Measurements from ENCODE around the gene CCDC192.

The CCDC192 gene

GRCh38 chr5:127851964-127852363 lies 148.8 kb downstream of the CCDC192 start:
- no peaks in the 10 kb centered on the region for H3K36me3 ChIP-seq (ENCODE audit: low read length)
- no peak for TF ChIP-seq EZH2phosphoT487 (conservative IDR thresholded peaks at IDR 0.05; ENCODE audit: low read length)
- TF ChIP-seq, protein P1, sequence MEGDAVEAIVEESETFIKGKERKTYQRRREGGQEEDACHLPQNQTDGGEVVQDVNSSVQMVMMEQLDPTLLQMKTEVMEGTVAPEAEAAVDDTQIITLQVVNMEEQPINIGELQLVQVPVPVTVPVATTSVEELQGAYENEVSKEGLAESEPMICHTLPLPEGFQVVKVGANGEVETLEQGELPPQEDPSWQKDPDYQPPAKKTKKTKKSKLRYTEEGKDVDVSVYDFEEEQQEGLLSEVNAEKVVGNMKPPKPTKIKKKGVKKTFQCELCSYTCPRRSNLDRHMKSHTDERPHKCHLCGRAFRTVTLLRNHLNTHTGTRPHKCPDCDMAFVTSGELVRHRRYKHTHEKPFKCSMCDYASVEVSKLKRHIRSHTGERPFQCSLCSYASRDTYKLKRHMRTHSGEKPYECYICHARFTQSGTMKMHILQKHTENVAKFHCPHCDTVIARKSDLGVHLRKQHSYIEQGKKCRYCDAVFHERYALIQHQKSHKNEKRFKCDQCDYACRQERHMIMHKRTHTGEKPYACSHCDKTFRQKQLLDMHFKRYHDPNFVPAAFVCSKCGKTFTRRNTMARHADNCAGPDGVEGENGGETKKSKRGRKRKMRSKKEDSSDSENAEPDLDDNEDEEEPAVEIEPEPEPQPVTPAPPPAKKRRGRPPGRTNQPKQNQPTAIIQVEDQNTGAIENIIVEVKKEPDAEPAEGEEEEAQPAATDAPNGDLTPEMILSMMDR (IDR thresholded peaks at IDR 0.05; ENCODE audit: insufficient read depth, low read length, poor library complexity, severe bottlenecking): no peak
- no peak overlapping the region for H2AFZ ChIP-seq (ENCODE audit: low read depth, low read length, severe bottlenecking)
- H3K27ac ChIP-seq (ENCODE audit: low read depth, low read length): no peak overlapping the region
- H4K20me1 ChIP-seq (ENCODE audit: low read depth, low read length): no peaks in the 10 kb centered on the region
- H3K4me2 ChIP-seq (ENCODE audit: low read depth, low read length, poor library complexity, severe bottlenecking): no peak overlapping the region
- no peaks in the 10 kb centered on the region for H3K9me3 ChIP-seq (ENCODE audit: insufficient read depth, low read length)
- H3K4me3 ChIP-seq (ENCODE audit: insufficient read depth, low read length, poor library complexity, severe bottlenecking): no peak overlapping the region
- H3K79me2 ChIP-seq (ENCODE audit: insufficient read depth, low read length): no peaks in the 10 kb centered on the region
- no peaks in the 10 kb centered on the region for H3F3A ChIP-seq (ENCODE audit: insufficient read depth)
- H3K9ac ChIP-seq (ENCODE audit: low read length): no peak overlapping the region
- H3K27me3 ChIP-seq (ENCODE audit: low read length): no peaks in the 10 kb centered on the region
- no peaks in the 10 kb centered on the region for H3K9me2 ChIP-seq (replicated peaks; ENCODE audit: insufficient read depth, low read length)

DNA sequence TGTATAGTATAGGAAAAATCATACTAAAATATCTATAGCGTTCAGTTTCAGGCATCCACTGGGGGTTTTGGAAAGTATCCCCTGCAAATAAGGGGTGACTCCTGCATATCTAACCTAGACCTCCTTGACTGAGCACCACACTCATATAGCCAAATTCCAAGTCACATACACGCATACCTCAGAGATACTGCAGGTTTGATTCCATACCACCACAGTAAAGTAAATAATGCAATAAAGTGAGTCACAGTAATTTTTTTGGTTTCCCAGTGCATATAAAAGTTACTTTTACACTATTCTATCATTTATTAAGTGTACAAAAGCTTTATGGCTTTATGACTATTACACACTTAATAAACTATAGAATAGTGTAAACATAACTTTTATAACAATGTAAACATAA lies 151.3 kb downstream of the CCDC192 start:
- no peak for TF ChIP-seq EZH2phosphoT487 (conservative IDR thresholded peaks at IDR 0.05; ENCODE audit: low read length)
- TF ChIP-seq, protein P1 (IDR thresholded peaks at IDR 0.05; ENCODE audit: insufficient read depth, low read length, poor library complexity, severe bottlenecking): no peak
- H3K4me3 ChIP-seq (ENCODE audit: insufficient read depth, low read length, poor library complexity, severe bottlenecking): no peak overlapping the region
- H3K36me3 ChIP-seq (ENCODE audit: low read length): no peaks in the 10 kb centered on the region
- no peaks in the 10 kb centered on the region for H3K27me3 ChIP-seq (ENCODE audit: low read length)
- no peak overlapping the region for H3K27ac ChIP-seq (ENCODE audit: low read depth, low read length)
- no peak overlapping the region for H3K9ac ChIP-seq (ENCODE audit: low read length)
- H3F3A ChIP-seq (ENCODE audit: insufficient read depth): no peaks in the 10 kb centered on the region
- H4K20me1 ChIP-seq (ENCODE audit: low read depth, low read length): no peaks in the 10 kb centered on the region
- H3K9me3 ChIP-seq (ENCODE audit: insufficient read depth, low read length): no peaks in the 10 kb centered on the region
- no peaks in the 10 kb centered on the region for H3K9me2 ChIP-seq (replicated peaks; ENCODE audit: insufficient read depth, low read length)
- H2AFZ ChIP-seq (ENCODE audit: low read depth, low read length, severe bottlenecking): no peak overlapping the region
- no peak overlapping the region for H3K4me2 ChIP-seq (ENCODE audit: low read depth, low read length, poor library complexity, severe bottlenecking)
- H3K79me2 ChIP-seq (ENCODE audit: insufficient read depth, low read length): no peaks in the 10 kb centered on the region

DNA sequence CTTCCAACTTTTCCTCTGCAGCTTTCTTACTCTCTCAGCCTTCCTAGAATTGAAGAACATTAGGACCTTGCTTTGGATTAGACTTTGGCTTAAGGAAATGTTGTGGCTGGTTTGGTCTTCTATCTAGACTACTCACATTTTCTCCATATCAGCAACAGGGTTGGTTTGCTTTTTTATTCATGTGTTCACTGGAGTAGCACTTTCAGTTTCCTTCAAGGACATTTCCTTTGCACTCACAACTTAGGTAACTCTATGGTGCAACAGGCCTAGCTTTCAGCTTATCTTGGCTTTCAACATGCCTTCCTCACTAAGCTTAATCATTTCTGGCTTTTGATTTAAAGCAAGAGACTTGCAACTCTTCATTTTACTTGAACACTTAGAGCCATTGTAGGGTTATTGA lies 153.1 kb downstream of the CCDC192 start:
- no peak overlapping the region for H2AFZ ChIP-seq (ENCODE audit: low read depth, low read length, severe bottlenecking)
- no peaks in the 10 kb centered on the region for H3K9me3 ChIP-seq (ENCODE audit: insufficient read depth, low read length)
- TF ChIP-seq, protein P1 (IDR thresholded peaks at IDR 0.05; ENCODE audit: insufficient read depth, low read length, poor library complexity, severe bottlenecking): no peak
- H3F3A ChIP-seq (ENCODE audit: insufficient read depth): no peaks in the 10 kb centered on the region
- no peaks in the 10 kb centered on the region for H3K79me2 ChIP-seq (ENCODE audit: insufficient read depth, low read length)
- no peaks in the 10 kb centered on the region for H3K27me3 ChIP-seq (ENCODE audit: low read length)
- H4K20me1 ChIP-seq (ENCODE audit: low read depth, low read length): no peaks in the 10 kb centered on the region
- H3K4me3 ChIP-seq (ENCODE audit: insufficient read depth, low read length, poor library complexity, severe bottlenecking): no peak overlapping the region
- no peaks in the 10 kb centered on the region for H3K9me2 ChIP-seq (replicated peaks; ENCODE audit: insufficient read depth, low read length)
- H3K27ac ChIP-seq (ENCODE audit: low read depth, low read length): no peak overlapping the region
- no peak overlapping the region for H3K9ac ChIP-seq (ENCODE audit: low read length)
- no peaks in the 10 kb centered on the region for H3K36me3 ChIP-seq (ENCODE audit: low read length)
- H3K4me2 ChIP-seq (ENCODE audit: low read depth, low read length, poor library complexity, severe bottlenecking): no peak overlapping the region

Data from SU-DHL-6 (cell line).